Vagina (tissue), 2 donors: Measurements from ENCODE around the gene RACK1. TPM values are rescaled to one million over a fixed set of nuclear protein-coding genes. Genes with fewer than 3 reads are reported as not detected.

Source experiments
- DNase-seq, 2 donors: peaks; one replicate each; pipeline ENCODE4 v3.0.0-alpha.2; 2017; ENCODE audit errors: extremely low spot score in 2 of 2
- H3K27ac ChIP-seq: fragments of 200-600 bp; sonication (generic); one replicate; pipeline ENCODE4 v1.5.1; 2019
- H3K27me3 ChIP-seq: fragments of 200-600 bp; sonication (generic); one replicate; pipeline ENCODE4 v1.5.1; 2019
- H3K36me3 ChIP-seq, 2 donors: fragments of 200-600 bp; sonication (generic); one replicate each; pipeline ENCODE4 v1.5.1; 2017 to 2019
- H3K4me1 ChIP-seq: fragments of 200-600 bp; sonication (generic); one replicate; pipeline ENCODE4 v1.5.1; 2019
- H3K4me3 ChIP-seq, 2 donors: fragments of 200-600 bp; sonication (generic); 1 replicate in 1 of 2; 2 replicates in 1 of 2; pipeline ENCODE4 v1.5.1; 2016 to 2019
- H3K9me3 ChIP-seq: fragments of 200-600 bp; sonication (generic); one replicate; pipeline ENCODE4 v1.5.1; 2019
- POLR2A ChIP-seq, 2 donors: fragments of 450-650 bp; IDR thresholded peaks; one replicate each; pipeline ENCODE4 v1.6.1; 2017; ENCODE audit warnings: antibody characterized with exemption in 2 of 2, mild to moderate bottlenecking in 2 of 2, moderate library complexity in 2 of 2
- POLR2AphosphoS5 ChIP-seq, 2 donors: sonication (generic); formaldehyde crosslinking; IDR thresholded peaks; one replicate each; pipeline ENCODE4 v1.9.0; 2017; ENCODE audit warnings: antibody characterized with exemption in 2 of 2, mild to moderate bottlenecking in 2 of 2, low read depth in 1 of 2; ENCODE audit not compliant: insufficient read depth in 1 of 2
- intact Hi-C: fragments of 100-400 bp; cut with DNase I; formaldehyde crosslinking; loops from one replicate; pipeline ENCODE4 v1.15.1; 2023
- total RNA-seq: library from RNA; depleted of rRNA; stranded (reverse); fragments of >200 nt; gene quantifications from one replicate; pipeline ENCODE4 v1.2.3, GENCODE V29; 2016
- TF ChIP-seq, protein P1 (sequence below), 3 experiments: fragments of 450-650 bp in 2 of 3; fragments of 200-600 bp in 1 of 3; sonication (generic) in 1 of 3; IDR thresholded peaks; one replicate each; pipeline ENCODE4 v1.5.1; 2017 to 2019; ENCODE audit warnings: antibody characterized with exemption in 3 of 3, mild to moderate bottlenecking in 2 of 3, moderate library complexity in 2 of 3

RACK1 gene
- total RNA-seq, 1 donor from 2014 or later = 3,043 TPM

DNA sequence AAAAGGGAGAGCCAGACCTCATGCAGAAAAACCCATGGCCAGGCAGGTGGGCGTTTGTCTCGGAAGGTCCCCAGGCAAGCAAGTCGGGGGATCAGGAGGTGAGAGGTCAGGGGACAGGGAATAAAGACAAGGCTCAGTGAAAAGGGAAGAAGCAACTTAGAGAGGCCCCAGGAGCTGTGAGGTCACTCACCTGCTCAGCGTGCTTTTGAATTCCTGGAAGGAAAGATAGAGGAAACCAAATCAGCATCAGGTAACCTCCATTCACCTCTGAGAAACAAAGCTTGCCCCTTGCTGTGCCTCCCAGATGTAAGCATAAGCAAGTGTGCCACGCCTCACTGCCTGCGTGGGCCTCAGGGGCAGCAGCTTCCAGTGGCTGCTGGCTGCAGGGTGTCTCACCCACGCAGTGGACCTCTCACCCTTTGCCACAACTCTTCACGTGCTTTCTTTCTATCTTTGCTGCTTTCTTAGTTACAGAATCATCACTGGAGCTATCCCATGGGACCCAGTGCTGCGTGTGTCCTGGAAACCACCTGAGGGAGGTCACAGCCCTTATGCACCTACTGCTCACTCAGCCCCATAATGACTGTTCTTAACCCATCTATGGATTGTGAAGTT is 44.7 kb downstream of the RACK1 start:
- H3K9me3 ChIP-seq = no peaks in the 10 kb centered on the region
- no peaks in the 10 kb centered on the region for H3K36me3 ChIP-seq
- no peak for DNase-seq
- no peaks in the 10 kb centered on the region for H3K27me3 ChIP-seq
- H3K27ac ChIP-seq = no peak overlapping the region
- intact Hi-C loops = loop anchor here (10.0 kb wide), 1 partner anchor 394 kb away; the partner anchor contains the start of gene MGAT1
- TF ChIP-seq, protein P1, sequence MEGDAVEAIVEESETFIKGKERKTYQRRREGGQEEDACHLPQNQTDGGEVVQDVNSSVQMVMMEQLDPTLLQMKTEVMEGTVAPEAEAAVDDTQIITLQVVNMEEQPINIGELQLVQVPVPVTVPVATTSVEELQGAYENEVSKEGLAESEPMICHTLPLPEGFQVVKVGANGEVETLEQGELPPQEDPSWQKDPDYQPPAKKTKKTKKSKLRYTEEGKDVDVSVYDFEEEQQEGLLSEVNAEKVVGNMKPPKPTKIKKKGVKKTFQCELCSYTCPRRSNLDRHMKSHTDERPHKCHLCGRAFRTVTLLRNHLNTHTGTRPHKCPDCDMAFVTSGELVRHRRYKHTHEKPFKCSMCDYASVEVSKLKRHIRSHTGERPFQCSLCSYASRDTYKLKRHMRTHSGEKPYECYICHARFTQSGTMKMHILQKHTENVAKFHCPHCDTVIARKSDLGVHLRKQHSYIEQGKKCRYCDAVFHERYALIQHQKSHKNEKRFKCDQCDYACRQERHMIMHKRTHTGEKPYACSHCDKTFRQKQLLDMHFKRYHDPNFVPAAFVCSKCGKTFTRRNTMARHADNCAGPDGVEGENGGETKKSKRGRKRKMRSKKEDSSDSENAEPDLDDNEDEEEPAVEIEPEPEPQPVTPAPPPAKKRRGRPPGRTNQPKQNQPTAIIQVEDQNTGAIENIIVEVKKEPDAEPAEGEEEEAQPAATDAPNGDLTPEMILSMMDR (IDR thresholded peaks at IDR 0.05) = no peak
- no peak for TF ChIP-seq POLR2AphosphoS5 (IDR thresholded peaks at IDR 0.05; ENCODE audit: insufficient read depth in 1 of 2, low read depth in 1 of 2)
- no peak for TF ChIP-seq POLR2A (IDR thresholded peaks at IDR 0.05)
- no peak overlapping the region for H3K4me3 ChIP-seq
- peaks cover 9% of the 10 kb centered on the region for H3K4me1 ChIP-seq

GRCh38 chr5:181198106-181198685 is 45.5 kb downstream of the RACK1 start:
- intact Hi-C loops = loop anchor here (10.0 kb wide), 1 partner anchor 393 kb away; the partner anchor contains the start of gene MGAT1
- Histone ChIP-seq H3K9me3 (no peaks in the 10 kb centered on the region), H3K27me3 (no peaks in the 10 kb centered on the region), H3K4me1 (peaks cover 1% of the 10 kb centered on the region), H3K36me3 (no peaks in the 10 kb centered on the region), H3K27ac (no peak overlapping the region), H3K4me3 (no peak overlapping the region)
- no peak for TF ChIP-seq POLR2AphosphoS5 (IDR thresholded peaks at IDR 0.05; ENCODE audit: insufficient read depth in 1 of 2, low read depth in 1 of 2)
- TF ChIP-seq, protein P1 (IDR thresholded peaks at IDR 0.05) = no peak
- TF ChIP-seq POLR2A (IDR thresholded peaks at IDR 0.05) = no peak
- DNase-seq = no peak

DNA sequence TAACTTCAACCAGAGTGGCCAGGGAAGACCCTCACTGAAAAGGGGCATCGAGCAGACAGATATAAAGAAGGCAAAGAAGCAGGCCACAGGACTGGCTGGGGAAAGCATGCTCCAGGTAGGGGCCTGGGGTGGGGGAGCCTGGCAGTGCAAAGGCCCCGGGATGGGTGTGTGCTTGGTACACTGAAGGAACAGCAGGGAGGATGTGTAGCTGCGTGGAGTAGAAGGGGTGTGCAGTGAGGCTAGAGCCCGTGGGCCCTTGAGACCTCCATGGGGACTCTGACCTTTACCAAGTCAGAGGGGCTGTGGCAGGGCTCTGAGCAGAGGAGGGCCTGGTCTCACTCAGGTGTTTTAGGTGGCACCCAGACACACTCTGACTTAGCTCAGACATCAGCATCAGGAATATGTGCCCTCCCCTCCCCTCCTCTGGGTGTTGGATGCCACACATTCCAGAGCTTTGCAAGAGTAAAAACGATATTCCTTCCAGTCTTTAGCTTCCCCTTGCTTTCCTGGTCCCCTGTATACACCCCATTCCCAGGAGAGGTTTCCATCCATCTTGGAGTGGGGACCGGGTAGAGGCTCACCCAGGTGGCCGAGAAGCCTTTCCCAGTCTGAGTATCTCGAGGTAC is 46.3 kb downstream of the RACK1 start:
- H3K27ac ChIP-seq = no peak overlapping the region
- peaks cover 7% of the 10 kb centered on the region for H3K4me1 ChIP-seq
- intact Hi-C loops = loop anchor here (10.0 kb wide), 1 partner anchor 393 kb away; the partner anchor contains the start of gene MGAT1
- no peaks in the 10 kb centered on the region for H3K9me3 ChIP-seq
- no peak overlapping the region for H3K4me3 ChIP-seq
- DNase-seq = no peak
- H3K36me3 ChIP-seq = no peaks in the 10 kb centered on the region
- no peaks in the 10 kb centered on the region for H3K27me3 ChIP-seq
- TF ChIP-seq POLR2AphosphoS5 (IDR thresholded peaks at IDR 0.05; ENCODE audit: insufficient read depth in 1 of 2, low read depth in 1 of 2) (no peak), POLR2A (IDR thresholded peaks at IDR 0.05) (no peak)

DNA sequence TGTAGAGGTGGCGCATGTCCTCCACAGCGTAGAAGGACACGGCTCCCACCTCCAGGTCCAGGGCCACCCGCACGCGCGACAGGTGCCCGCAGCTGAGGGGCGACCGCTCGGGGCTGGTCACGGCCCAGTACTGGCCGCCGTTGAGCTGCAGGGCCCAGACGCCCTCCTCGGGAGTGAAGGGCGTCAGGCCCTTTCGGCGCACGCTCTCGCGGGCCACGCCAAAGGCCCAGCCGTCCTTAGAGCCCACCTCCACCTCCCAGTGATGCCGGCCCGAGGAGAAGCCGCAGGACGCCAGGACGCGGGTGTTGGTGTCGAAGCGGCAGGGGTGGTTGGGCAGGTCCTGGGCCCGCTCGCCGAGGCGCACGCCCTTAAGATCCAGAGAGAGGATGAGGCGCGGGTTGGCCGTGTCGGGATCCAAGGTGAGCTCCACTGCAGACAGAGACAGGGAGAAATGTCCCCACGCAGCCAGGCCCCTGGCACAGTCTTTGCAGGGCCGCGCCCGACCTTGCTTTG is 48.4 kb downstream of the RACK1 start:
- Histone ChIP-seq H3K4me3 (no peak overlapping the region), H3K27me3 (no peaks in the 10 kb centered on the region), H3K27ac (no peak overlapping the region), H3K4me1 (peaks cover 10% of the 10 kb centered on the region), H3K36me3 (no peaks in the 10 kb centered on the region), H3K9me3 (no peaks in the 10 kb centered on the region)
- TF ChIP-seq POLR2A (IDR thresholded peaks at IDR 0.05) (no peak), POLR2AphosphoS5 (IDR thresholded peaks at IDR 0.05; ENCODE audit: insufficient read depth in 1 of 2, low read depth in 1 of 2) (no peak)
- TF ChIP-seq, protein P1 (IDR thresholded peaks at IDR 0.05) = no peak
- no peak for DNase-seq
- intact Hi-C loops = loop anchor here (10.0 kb wide), 1 partner anchor 391 kb away; the partner anchor contains the start of gene MGAT1

- H3K27ac ChIP-seq = no peak overlapping the region
- H3K27me3 ChIP-seq = no peaks in the 10 kb centered on the region
- intact Hi-C loops = loop anchor here (10.0 kb wide), 1 partner anchor 390 kb away; the partner anchor contains the start of gene MGAT1
- no peaks in the 10 kb centered on the region for H3K36me3 ChIP-seq
- no peak overlapping the region for H3K4me3 ChIP-seq
- H3K4me1 ChIP-seq = peaks cover 10% of the 10 kb centered on the region
- DNase-seq = no peak
- TF ChIP-seq, protein P1 (IDR thresholded peaks at IDR 0.05) = no peak
- no peak for TF ChIP-seq POLR2AphosphoS5 (IDR thresholded peaks at IDR 0.05; ENCODE audit: insufficient read depth in 1 of 2, low read depth in 1 of 2)
- no peak for TF ChIP-seq POLR2A (IDR thresholded peaks at IDR 0.05)
- no peaks in the 10 kb centered on the region for H3K9me3 ChIP-seq
These were observed 49.0 kb downstream of the RACK1 start for GRCh38 chr5:181194489-181195248.
